OCI-LY3 (cell line): ENCODE measurements around the gene TRRAP.

Source experiments
- EZH2phosphoT487 ChIP-seq: fragments of 200-600 bp; shearing (Covaris generic); IDR thresholded peaks from 2 replicates; pipeline ENCODE4 v1.6.1; 2018; ENCODE audit warnings: antibody characterized with exemption, mixed run types, low read depth
- TF ChIP-seq, protein P1 (sequence below): fragments of 200-600, 300-600 bp; sonication (generic); IDR thresholded peaks from 2 replicates; pipeline ENCODE4 v1.5.1; 2014; ENCODE audit warnings: antibody characterized with exemption, low read length, low read depth

DNA sequence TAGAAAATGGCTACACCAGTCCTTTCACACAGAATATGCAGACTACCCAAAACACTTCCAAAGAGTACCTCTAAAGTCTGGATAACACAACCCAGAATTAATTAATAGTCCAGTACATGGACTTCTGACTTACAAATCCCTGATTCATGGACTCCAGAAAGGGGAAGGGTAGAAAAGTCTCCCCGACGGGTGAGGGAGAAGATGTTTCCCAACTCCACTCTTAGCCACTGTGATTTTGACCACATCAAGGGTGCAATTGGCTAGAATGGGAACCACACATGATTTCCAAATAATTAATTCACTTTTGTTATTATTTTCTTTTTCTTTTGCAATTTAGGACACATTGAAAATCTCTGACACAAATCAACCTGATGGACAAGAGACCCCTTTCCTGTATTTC, 9.9 kb upstream of the TRRAP start:
- TF ChIP-seq, protein P1, sequence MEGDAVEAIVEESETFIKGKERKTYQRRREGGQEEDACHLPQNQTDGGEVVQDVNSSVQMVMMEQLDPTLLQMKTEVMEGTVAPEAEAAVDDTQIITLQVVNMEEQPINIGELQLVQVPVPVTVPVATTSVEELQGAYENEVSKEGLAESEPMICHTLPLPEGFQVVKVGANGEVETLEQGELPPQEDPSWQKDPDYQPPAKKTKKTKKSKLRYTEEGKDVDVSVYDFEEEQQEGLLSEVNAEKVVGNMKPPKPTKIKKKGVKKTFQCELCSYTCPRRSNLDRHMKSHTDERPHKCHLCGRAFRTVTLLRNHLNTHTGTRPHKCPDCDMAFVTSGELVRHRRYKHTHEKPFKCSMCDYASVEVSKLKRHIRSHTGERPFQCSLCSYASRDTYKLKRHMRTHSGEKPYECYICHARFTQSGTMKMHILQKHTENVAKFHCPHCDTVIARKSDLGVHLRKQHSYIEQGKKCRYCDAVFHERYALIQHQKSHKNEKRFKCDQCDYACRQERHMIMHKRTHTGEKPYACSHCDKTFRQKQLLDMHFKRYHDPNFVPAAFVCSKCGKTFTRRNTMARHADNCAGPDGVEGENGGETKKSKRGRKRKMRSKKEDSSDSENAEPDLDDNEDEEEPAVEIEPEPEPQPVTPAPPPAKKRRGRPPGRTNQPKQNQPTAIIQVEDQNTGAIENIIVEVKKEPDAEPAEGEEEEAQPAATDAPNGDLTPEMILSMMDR: no peak
- no peak for TF ChIP-seq EZH2phosphoT487
